ENCODE measurements around the gene ADRA1B.

The ADRA1B gene
- 0 to 0.68 (median 0) reads per million in 4 experiments for total RNA-seq

DNA sequence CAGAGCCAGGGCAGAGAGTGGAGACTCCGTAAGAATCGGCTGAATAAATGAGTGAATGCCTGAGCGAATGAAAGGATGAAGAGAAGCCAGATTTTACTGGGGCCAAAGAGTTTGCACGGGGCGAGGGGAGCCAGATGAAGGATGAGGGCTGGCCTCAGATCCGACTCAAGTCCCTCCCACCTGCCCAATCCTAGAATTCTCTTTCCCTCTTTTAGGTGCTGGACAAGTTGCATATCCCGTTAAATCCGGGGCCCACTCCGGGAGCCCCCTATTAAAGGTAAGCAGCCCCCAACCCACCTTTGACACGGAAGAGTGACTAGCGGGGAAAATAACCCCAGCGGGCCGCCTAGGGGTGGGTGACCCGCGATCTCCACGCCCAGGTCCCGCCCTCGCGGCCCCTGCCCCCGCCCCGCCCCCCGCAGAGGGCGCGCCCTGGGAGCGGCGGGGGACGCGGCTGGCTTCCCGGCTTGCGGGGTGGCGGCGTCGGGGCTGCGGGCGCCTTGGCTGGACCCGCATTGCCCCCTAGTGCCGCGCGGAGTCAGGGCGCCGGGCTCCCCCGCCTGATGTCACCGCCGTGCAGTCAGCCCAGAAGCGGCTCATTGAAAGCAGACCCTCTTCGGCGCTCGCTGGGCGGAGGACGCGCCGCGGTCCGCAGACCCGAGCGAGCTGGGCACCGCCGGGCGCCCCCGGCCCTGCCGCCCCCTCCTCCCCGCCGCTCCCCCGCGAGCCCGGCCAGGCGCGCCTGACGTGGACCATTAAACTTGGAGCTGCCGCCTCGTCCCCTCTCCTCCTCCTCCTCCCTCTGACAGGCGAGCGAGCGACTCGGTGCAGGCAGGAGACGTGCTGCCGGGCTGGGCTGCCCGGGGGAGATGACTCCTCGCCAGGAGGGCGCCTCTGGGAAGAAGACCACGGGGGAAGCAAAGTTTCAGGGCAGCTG is at the start of gene ADRA1B:
ADRA1B (plus strand) TSS at position 579 of the 937 bp plus-strand sequence. CDS start 424 bp downstream, outside the sequence.
- DNase-seq = no peak

DNA sequence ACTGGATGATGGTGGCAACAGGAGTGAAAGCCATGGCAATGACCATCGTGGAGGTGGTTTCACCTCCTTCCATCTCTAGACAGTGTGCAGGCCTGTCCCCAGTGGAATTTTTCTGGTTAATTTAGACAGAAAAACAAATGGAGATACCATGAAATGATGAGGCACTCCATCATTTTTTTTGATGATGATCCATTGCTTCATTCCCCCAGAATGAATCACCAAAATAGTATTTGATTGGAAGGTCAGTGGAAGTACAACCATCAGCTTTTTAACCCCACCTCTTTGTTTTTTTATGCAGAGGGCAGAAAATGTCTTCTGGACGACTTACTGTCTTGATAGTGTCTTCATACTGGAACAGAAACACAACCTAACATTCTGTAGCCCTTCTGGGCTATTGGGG is 42.6 kb upstream of the ADRA1B start:
- DNase-seq = no peak

GRCh38 chr5:159874263-159874662 is 42.0 kb upstream of the ADRA1B start:
- DNase-seq = no peak

GRCh38 chr5:159877016-159877415 is 39.3 kb upstream of the ADRA1B start:
- no peak for DNase-seq

GRCh38 chr5:159877894-159878448 is 38.3 kb upstream of the ADRA1B start:
- DNase-seq = no peak

DNA sequence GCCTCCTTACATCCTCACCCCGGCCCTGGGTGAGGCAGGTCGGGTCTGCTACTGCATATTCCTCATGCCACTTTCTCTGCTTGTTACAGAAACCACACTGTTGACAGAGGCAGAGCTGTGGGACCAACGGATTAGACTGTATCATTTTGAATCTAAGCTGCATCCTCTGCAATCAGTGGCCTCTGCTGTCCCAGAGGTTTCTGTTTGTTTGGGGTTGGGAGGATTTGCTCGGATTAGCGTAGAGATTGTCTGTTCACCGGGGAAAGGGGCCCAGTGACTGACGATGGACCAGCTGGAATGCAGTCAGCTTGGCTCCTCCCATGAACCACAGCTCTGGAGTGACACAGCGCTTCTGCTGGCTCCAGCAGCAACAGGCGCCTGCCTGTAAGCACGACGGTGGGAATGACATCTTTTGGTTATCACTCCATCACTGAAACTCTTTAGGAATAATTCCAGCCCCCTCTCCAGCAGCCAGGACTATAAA is 37.3 kb upstream of the ADRA1B start:
- DNase-seq = no peak

DNA sequence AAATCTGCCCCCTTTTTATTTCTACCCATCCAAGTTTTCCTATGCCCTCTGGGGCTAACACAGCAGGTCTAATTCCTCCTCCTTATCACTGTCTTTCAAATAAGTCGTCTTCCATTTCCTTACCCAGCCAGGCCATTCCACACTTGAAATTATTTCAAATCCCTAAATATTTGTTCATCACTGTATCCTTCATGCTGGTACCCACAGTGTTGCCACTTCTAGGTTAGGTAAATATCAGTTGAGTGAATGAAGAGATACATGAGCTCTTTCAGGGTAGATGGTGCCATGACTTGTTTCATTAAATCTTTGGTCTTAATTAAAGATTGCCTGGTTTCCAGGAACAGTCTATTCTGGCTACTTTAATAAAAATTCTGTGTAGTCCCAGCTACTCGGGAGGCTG is 35.6 kb upstream of the ADRA1B start:
- DNase-seq = no peak

GRCh38 chr5:159881967-159882366 is 34.3 kb upstream of the ADRA1B start:
- DNase-seq = no peak

DNA sequence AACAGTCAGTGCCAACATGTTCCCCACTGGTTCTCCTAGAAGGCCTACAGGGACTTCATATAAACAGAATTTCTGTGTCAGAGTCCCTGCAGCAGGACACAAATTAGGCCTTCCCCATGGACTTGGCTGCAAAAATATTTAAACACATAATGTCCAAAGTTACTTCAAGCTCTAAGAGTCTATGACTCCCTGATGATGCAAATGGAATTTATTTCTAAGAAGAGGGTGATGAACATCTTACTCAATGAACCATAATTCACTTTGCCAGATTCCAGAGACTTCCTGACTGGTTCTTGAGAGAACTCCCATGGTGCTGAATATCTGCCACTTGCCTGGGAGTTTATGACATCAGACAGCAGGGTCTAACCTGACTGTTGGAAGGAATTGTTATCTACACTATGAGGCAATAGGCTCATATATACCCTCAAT is 32.7 kb upstream of the ADRA1B start:
- no peak for DNase-seq

DNA sequence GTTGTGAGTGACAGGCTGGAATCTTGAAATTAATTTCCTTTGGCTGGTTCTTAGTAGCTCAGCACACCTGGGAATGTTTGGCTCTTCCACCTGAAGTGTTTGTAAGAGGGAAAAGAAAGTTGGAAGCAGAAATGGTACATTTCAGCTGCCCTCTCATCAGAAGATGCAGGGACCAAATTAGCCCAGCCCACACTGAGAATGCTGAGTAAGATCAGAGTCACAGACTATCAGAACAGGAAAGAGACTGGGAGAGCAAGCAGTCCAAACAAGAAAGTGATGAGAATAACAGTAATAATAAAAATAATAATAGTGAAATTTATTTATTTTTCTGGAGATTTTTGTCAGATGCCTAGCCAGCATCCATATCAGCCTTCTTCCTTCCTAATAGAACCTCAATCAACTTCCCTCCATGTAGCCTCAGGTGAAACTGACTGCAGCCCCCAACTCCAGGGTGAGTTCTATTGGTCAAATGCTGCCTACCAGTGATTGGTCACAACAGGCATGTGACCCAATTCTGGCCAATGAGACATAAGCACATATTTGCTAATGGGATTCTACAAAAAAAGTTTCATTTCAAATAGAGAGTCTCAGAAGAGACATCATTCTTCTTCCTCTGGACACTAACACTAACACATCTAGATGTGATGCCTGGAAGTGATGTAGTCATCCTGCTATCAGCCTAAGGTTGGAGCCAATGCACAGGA is 31.2 kb upstream of the ADRA1B start:
- no peak for DNase-seq

GRCh38 chr5:159886296-159886695 is 30.0 kb upstream of the ADRA1B start:
- no peak for DNase-seq

GRCh38 chr5:159887050-159887449 is 29.2 kb upstream of the ADRA1B start:
- DNase-seq = no peak

- DNase-seq = no peak
Measured at GRCh38 chr5:159888860-159889259, 27.4 kb upstream of the ADRA1B start.

DNA sequence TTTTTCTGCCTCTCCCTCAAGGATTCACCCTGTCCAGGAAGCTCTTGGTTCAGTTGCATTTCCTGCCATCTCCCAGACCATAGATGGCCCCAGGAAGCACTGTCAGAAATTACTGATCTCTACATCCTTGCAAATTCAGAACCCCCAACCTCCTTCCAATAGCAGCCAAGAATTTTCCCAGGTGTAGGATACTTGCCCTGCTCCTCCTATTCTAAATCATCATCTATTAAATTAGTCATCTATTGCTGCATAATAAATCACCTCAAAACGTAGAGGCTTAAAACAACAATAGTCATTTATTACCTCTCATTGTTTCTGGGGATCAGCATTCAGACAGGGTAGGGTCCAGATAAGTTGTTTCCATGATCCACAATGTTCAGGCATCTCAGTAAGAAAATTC is 26.1 kb upstream of the ADRA1B start:
- DNase-seq = no peak

- no peak for DNase-seq
Measured at GRCh38 chr5:159891371-159891770, 24.9 kb upstream of the ADRA1B start.

- DNase-seq = no peak
Measured at GRCh38 chr5:159893040-159893695, 23.1 kb upstream of the ADRA1B start.

DNA sequence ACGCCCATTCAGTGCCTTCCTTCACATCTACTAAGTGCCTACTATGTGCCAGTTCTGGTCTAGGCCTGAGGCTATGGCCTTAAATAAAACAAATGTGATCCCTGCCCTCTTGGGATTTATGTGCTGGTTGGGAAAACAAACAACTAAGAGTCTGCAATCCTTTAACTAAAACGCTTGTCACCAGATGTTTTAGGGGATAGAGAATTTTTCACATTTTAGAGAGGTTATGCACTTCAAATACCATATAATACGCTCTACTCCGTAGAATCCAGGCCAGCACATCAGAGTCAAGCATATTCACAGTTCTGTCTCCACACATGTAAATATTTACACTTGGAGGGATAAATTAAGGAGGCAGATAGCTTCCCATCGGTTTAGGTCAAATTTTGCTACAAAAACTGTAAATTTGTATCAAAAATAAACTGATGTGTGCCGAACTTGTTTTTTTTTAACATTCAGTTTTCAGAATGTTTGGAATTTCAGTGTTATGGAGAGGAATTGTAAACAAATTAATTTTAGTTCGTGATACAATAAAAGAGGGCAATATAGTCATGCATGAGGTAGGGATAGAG is 22.0 kb upstream of the ADRA1B start:
- no peak for DNase-seq

GRCh38 chr5:159897786-159898393 is 18.4 kb upstream of the ADRA1B start:
- DNase-seq = no peak

DNA sequence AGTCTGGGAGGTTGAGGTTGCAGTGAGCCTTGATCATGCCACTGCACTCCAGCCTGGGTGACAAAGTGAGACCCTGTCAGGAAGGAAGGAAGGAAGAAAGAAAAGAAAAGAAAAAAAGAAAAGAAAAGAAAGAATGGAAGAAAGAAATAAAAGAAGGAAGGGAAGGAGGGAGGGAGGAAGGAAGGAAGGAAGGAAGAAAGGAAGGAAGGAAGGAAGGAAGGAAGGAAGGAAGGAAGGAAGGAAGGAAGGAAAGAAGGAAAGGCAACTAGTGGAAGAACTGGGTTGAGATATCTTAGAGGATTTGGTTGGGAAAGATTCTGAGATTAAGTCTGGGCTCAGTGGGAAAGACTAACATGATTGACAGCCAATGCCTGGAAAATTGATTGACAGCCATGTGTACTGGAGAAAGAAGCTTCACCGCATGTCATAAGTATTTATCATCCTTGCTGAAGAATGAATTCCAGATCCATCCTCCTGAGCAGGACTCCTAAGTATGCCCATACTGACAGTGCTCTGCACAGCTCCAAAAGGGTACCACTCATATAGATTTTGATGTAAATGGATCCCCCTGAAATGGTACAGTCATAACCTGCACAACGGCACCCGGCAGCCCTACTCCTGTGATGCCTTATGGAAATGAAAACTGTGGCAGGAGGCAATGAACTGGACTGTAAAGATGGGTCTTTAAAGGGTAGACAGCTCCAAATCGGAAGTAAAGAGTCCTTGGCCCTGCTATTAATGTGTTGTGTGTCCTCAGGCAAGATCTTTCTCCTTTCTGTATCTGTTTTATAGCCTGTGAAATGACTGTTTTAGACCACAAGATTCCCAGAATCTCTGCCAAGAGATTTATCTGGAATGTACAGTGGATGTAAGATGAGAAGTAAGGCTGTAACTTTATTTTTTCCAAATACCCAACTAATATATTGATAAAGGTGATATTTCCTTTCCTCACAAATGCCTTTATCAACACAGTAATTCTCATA is 16.9 kb upstream of the ADRA1B start:
- DNase-seq = no peak

GRCh38 chr5:159901308-159901707 is 15.0 kb upstream of the ADRA1B start:
- DNase-seq = no peak

DNA sequence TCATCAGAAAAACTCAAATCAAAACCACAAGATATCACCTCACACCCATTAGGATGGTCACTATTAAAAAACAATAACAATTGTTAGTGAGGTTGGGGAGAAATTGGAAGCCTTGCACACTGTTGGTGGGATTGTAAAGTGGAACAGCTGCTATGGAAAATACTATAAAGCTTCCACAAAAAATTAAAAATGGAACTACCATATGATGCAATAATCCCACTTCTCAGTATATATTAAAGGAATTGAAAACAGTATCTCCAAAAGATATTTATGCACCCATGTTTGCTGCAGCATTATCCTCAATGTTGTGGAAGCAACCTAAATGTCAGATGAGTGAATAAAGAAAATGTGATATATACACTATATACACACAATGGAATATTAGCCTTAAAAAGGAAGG is 14.5 kb upstream of the ADRA1B start:
- DNase-seq = no peak
